GM10847 (cell line): ENCODE results near the gene OSBPL2.

Source experiments
- POLR2A ChIP-seq: IDR thresholded peaks from 2 replicates; pipeline ENCODE4 v1.6.1; 2011; ENCODE audit not compliant: insufficient read length; ENCODE audit errors: extremely low read depth

Gene OSBPL2

GRCh38 chr20:62287129-62287528 lies 48.8 kb downstream of the OSBPL2 start:
- no peak for TF ChIP-seq POLR2A

GRCh38 chr20:62287759-62288534 lies 49.6 kb downstream of the OSBPL2 start:
- no peak for TF ChIP-seq POLR2A

- no peak for TF ChIP-seq POLR2A
These were observed 50.3 kb downstream of the OSBPL2 start for GRCh38 chr20:62288535-62289105.

GRCh38 chr20:62289131-62289530 lies 50.8 kb downstream of the OSBPL2 start:
- no peak for TF ChIP-seq POLR2A

- TF ChIP-seq POLR2A = no peak
These were observed 51.6 kb downstream of the OSBPL2 start for GRCh38 chr20:62289898-62290297.

GRCh38 chr20:62291251-62292066 lies 53.1 kb downstream of the OSBPL2 start:
- no peak for TF ChIP-seq POLR2A

- no peak for TF ChIP-seq POLR2A
These were observed 53.8 kb downstream of the OSBPL2 start for GRCh38 chr20:62292108-62292507.

GRCh38 chr20:62293111-62293784 lies 54.9 kb downstream of the OSBPL2 start:
- no peak for TF ChIP-seq POLR2A

GRCh38 chr20:62293946-62294345 lies 55.6 kb downstream of the OSBPL2 start:
- no peak for TF ChIP-seq POLR2A

- no peak for TF ChIP-seq POLR2A
These were observed 56.2 kb downstream of the OSBPL2 start for GRCh38 chr20:62294516-62294915.

GRCh38 chr20:62296724-62297448 lies 58.6 kb downstream of the OSBPL2 start:
- no peak for TF ChIP-seq POLR2A

GRCh38 chr20:62297449-62298227 lies 59.3 kb downstream of the OSBPL2 start:
- no peak for TF ChIP-seq POLR2A

- TF ChIP-seq POLR2A = no peak
These were observed 60.4 kb downstream of the OSBPL2 start for GRCh38 chr20:62298577-62299249.
